HG02571 (cell line): ENCODE data around the gene ACSF3.

Experiments
- ATAC-seq: cut with Tn5 transposase; IDR thresholded peaks from one replicate; pipeline ENCODE4 v1.9.1; 2021; ENCODE audit warnings: mild to moderate bottlenecking, moderate library complexity; ENCODE audit not compliant: unreplicated experiment

ACSF3 gene

DNA sequence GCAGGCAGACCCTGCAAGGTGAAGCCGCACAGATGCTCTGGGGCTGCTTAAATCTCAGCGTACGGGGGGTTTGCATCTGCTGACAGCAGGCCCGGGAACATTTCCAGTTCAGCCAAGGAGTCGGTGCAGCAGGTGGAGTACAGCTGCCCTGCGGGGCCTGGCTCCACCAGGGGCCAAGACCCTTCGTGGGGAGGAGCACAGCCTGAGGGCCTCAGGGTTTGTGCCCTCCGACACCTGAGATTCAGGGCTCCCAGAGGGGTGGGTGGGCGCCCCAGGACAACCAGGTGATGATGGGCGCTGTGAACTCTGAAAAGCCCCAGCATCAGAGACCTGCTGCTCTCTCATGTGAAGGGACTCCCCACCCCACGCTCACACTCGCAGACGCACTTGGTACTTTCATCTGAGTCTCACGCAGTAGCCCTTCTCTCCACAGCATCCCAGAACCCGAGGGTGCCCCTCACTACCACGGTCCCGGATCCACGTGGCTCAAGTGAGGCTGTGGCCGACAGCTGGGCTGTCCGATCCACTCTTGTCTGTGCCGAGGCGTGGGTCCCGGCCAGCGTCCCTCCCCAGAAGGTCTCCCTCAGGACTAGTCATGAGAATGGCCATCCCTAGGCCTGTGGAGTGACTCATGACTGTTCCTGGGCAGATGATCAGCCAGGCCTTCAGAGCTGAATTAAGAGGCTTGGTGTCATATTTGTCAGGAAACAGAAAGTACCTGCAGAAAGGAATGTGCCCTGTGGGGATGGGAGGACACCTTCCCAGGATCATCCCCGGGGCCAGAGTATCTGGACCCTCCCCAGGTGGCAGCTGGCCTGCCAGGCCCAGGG lies 29.6 kb downstream of the ACSF3 start:
- ATAC-seq, result no peak

DNA sequence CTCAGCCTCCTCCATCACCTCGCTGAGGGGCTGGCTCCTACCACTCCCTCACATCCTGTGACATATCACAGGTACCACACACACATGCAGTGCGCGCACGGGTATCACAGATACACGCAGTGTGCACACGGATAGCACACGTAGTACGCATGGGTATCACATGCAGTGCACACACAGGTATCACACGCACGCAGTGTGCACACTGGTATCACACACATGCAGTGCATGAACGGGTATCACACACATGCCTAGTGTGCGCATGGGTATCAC lies 30.1 kb downstream of the ACSF3 start:
- no peak for ATAC-seq

DNA sequence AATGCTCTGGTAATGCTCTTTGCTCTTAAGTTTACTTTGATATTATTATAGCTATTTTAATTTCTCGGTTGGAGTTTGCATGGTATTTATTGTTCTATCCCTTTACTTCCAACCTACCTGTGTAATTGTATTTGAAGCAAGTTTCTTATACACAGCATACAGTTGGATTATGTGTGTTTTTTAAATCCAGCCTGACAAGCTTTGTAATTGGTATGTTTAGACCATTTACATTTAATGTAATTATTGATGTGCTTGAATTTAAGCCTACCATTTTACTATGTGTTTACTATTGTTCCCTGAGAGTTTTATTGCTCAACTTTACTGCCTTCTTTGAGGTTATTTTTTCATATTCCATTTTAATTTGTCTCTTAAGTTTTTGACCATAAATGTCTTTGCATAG lies 35.7 kb downstream of the ACSF3 start:
- no peak for ATAC-seq

- no peak for ATAC-seq
Observed at GRCh38 chr16:89130448-89130847, 36.8 kb downstream of the ACSF3 start.

- ATAC-seq, result no peak
Observed at GRCh38 chr16:89131783-89132182, 38.1 kb downstream of the ACSF3 start.

- no peak for ATAC-seq
Observed at GRCh38 chr16:89132194-89133005, 38.7 kb downstream of the ACSF3 start.

- no peak for ATAC-seq
Observed at GRCh38 chr16:89133457-89134127, 39.9 kb downstream of the ACSF3 start.

DNA sequence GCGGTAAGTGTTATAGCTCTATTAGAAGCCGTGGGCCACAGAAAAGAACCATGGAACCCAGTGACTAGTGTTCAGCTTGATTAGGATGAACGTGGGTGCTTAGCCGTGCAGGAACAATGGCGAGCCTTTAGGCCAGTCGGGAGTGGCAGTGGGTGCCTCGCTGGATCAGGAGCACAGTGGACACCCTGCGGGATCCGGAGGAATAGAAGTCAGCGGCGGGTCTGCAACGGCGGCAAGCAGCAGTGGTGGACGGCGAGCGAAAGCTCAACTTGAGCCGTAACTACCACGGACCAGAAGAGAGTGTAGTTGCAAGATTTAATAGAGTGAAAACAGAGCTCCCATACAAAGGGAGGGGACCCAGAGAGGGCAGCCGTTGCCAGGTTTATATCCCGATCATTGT lies 40.6 kb downstream of the ACSF3 start:
- no peak for ATAC-seq

- ATAC-seq, result no peak
Observed at GRCh38 chr16:89135166-89135565, 41.5 kb downstream of the ACSF3 start.

DNA sequence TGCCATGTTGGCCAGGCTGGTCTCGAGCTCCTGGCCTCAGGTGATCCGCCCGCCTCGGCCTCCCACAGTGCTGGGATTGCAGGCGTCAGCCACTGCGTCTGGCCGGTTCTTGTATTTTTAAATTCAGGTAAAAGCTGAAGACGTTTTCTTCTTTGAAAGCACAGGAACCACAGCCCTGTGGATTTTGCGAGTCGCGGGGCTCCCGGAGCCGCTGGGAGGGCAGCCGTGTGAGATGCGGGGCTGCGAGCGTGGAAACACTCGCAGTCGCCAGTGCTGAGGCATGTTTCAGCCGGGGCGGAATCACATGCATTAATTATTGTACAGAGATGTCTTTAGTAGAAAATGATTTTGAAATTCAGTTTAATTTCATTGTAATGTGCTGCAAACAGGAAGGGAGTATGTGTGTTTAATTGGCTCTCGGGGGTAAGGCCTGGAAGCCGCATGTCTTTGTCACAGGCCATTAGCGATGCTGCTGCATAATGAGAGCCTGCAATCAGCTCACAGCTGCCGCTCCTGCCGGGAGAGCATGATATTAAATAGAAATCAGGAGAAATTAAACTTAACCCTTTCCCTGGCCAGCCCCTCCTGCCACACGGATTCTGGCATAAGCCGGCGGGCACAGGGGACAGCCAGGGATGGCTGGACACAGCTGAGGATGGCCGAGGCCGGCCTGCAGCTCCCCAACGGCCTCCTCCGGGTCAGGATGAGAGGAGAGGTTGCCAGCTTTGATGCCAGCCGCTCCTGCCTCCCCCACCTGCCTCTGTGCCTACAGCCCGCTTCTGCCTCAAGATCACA lies 42.5 kb downstream of the ACSF3 start:
- ATAC-seq, result no peak

DNA sequence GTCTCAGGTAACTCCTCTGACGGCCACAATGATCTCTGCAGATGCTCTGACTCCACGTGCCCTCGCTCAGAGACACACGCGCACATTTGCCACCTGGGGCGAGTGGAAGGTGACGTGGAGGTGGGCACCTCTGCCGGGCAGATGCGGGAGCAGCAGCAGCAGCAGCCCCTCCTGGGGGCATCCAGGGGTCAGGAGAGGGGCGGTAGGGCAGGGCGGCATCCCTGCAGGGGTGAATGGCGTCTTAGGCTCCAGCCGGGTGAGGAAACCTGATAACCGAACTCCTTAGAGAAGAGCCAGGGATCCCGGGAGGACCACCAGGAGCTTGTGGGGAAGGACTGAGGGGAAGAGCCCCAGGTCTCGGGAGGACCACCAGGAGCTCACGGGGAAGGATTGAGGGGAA lies 43.3 kb downstream of the ACSF3 start:
- no peak for ATAC-seq

DNA sequence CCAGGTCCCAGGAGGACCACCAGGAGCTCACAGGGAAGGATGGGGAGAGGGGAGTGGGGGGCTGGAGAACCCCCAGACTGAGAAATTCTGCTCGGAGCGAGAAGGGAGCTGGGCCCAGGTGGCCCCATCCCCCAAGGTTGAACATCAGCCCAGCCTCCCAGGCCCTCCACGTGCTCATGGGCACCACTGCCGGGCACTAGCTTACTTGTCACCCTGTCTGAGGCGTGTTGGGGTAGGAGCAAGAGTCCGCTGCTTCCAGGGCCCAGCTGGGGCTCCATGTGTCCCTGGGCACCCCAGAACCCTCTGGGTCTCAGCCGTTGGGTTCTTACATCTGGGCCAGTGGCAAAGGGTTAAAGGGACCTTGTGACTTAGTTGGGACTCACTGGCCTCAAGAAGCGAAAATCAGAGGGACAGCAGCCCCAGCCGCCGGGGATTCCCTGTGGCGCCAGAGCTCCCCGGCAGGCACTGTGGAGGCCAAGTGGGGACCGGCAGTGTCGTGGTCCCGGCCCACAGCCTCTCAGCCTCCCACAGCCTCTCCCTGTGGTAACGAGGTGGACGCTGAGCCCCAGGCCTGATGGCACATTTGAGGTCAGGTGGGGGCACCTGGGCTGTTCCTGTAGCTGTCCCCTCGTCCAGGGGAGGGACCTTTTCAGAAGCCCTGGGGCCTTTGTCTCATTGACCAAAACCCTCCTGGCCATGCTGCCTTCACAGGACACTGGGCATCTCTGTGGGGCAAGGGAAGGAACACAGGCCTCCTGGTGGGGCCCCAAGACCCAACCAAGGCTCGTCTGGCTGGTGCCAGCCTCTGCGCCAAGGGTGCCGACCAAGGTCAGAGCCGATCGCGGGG lies 44.2 kb downstream of the ACSF3 start:
- ATAC-seq, result no peak

- ATAC-seq, result no peak
Observed at GRCh38 chr16:89138513-89138795, 44.8 kb downstream of the ACSF3 start.

DNA sequence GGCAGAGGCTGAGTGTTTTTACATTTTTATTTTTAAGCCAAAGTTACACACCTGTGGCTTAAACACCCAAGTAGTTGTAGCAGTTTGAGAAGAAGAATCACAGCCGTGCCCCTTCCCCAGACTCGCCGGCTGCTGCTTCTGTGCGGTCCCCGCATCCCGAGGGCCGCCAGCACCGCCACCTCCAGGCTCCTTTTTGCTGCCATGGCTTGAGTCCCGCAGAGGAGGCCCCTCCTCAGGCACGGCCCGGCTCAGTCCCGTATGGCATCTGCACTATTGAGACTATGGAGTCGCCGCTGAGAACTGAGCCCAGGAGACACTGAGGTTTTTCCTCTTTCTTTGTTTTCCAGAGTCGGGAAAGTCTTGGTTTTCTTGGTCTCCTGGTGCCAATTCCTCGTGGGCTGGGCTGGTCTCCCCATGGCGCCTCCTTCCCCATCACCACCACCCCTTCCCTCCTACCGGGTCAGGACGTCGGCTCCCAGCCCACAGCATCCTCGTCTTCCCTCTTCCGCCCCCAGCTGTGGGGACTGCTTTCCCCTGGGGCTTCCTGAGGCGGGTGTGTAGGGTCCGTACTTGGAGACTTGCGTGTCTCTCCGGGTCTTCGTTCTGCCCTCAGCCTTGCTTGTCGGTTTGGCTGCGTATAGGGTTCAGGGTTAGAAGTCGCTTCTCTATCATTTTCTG lies 45.3 kb downstream of the ACSF3 start:
- no peak for ATAC-seq

DNA sequence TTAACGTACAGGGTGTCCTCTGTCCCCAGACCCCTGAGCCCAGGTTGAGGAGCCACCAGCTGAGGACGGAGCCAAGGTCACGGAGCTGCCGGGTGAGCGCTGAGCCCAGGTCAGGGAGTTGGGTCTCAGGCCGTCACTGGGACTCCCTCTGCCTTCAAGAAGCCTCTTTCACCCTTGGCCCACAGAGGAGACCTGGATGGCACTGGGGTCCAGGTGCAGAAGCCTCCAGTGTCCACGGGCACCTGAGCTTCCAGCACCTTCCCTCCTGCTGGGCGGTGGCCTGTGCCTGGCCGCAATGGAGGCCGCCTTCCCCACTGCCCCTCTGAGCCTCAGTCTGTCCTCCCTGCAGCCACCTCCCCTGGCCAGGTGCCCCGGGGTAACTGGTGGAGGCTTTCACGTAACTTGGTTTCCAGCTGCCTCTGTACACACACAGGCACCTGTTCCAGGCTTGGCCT lies 46.3 kb downstream of the ACSF3 start:
- ATAC-seq, result no peak

DNA sequence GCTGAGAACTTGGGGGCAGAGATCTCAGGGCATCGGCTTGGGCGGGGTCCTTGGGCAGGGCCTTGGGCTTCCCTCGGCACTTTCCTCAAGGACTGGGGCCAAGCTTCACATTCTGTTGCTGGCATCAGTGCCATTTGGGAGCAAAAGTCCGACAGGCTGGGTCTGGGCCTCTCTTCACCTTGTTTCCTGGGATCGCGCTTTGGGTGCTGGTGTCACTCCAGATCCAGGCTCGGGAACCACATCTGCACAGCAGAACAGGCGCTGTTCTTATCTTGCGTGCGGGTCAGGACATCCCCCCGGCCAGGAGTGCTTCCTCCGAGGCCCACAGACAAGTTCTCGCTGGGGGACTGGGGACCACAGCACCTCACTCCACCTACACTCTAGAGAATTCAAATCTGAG lies 46.7 kb downstream of the ACSF3 start:
- ATAC-seq, result no peak

GRCh38 chr16:89140981-89141883 lies 47.6 kb downstream of the ACSF3 start:
- no peak for ATAC-seq

- no peak for ATAC-seq
Observed at GRCh38 chr16:89141884-89142267, 48.2 kb downstream of the ACSF3 start.
